Keratinocyte (primary cell): Measurements from ENCODE around the gene GPR32. TPM values are rescaled to one million over a fixed set of nuclear protein-coding genes. Genes with fewer than 3 reads are reported as not detected.

ENCODE experiments used
- DNase-seq: peaks from one replicate; pipeline ENCODE4 v3.0.0-alpha.2; 2011; ENCODE audit warnings: low read depth, missing footprints, low spot score
- FAIRE-seq: peaks from 2 replicates; lab custom pipeline; 2011; peaks lifted over from hg19 to GRCh38; lab: Jason Lieb, UNC
- H2AFZ ChIP-seq: 2 replicates; pipeline ENCODE4 v1.6.0; 2012; ENCODE audit warnings: low read length, control low read depth, inconsistent platforms; ENCODE audit not compliant: control insufficient read depth
- H3K27ac ChIP-seq: 2 replicates; pipeline ENCODE4 v1.5.1; 2011; ENCODE audit warnings: low read length; ENCODE audit not compliant: control insufficient read depth, insufficient read depth
- H3K27me3 ChIP-seq: 3 replicates; pipeline ENCODE4 v1.6.0; 2011; ENCODE audit warnings: low read length; ENCODE audit not compliant: control insufficient read depth, insufficient read depth; ENCODE audit errors: extremely low read depth
- H3K36me3 ChIP-seq, 2 experiments: 2 replicates in 1 of 2; 3 replicates in 1 of 2; pipeline ENCODE4 v1.5.1; 2011; ENCODE audit warnings: low read length in 2 of 2, mild to moderate bottlenecking in 1 of 2; ENCODE audit not compliant: control insufficient read depth in 2 of 2, insufficient read depth in 2 of 2; ENCODE audit errors: extremely low read depth in 1 of 2
- H3K4me1 ChIP-seq: 3 replicates; pipeline ENCODE4 v1.5.1; 2011; ENCODE audit warnings: low read length; ENCODE audit not compliant: control insufficient read depth, insufficient read depth; ENCODE audit errors: extremely low read depth
- H3K4me2 ChIP-seq: 3 replicates; pipeline ENCODE4 v1.6.0; 2011; ENCODE audit warnings: low read depth, low read length; ENCODE audit not compliant: control insufficient read depth, insufficient read depth; ENCODE audit errors: extremely low read depth
- H3K4me3 ChIP-seq, 3 experiments: fragments of 200-600 bp in 1 of 3; sonication (generic) in 1 of 3; 2 replicates in 2 of 3; 3 replicates in 1 of 3; pipeline ENCODE4 v1.5.1; 2011 to 2016; ENCODE audit warnings: low read length in 3 of 3, mild to moderate bottlenecking in 3 of 3, control low read depth in 2 of 3, inconsistent platforms in 1 of 3, low read depth in 1 of 3, mixed read lengths in 1 of 3, mixed run types in 1 of 3, moderate library complexity in 1 of 3; ENCODE audit not compliant: control insufficient read depth in 2 of 3, insufficient read depth in 2 of 3; ENCODE audit errors: extremely low read depth in 1 of 3
- H3K79me2 ChIP-seq: 2 replicates; pipeline ENCODE4 v1.6.0; 2012; ENCODE audit warnings: low read length; ENCODE audit not compliant: control insufficient read depth, insufficient read depth
- H3K9ac ChIP-seq: 3 replicates; pipeline ENCODE4 v1.6.0; 2011; ENCODE audit warnings: low read length; ENCODE audit not compliant: control insufficient read depth, insufficient read depth; ENCODE audit errors: extremely low read depth
- H3K9me1 ChIP-seq: 3 replicates; pipeline ENCODE4 v1.6.0; 2011; ENCODE audit warnings: low read length; ENCODE audit not compliant: control insufficient read depth, insufficient read depth; ENCODE audit errors: extremely low read depth
- H3K9me3 ChIP-seq: 2 replicates; pipeline ENCODE4 v1.5.1; 2012; ENCODE audit warnings: low read depth, low read length; ENCODE audit not compliant: control insufficient read depth
- H4K20me1 ChIP-seq: 3 replicates; pipeline ENCODE4 v1.6.0; 2011; ENCODE audit warnings: low read length; ENCODE audit not compliant: control insufficient read depth, insufficient read depth; ENCODE audit errors: extremely low read depth
- EZH2 ChIP-seq: IDR thresholded peaks from one replicate; pipeline ENCODE4 v1.6.1; 2012; ENCODE audit warnings: inconsistent platforms, mild to moderate bottlenecking, low read length, moderate library complexity
- dilution Hi-C: fragments of 300-500 bp; cut with MboI; formaldehyde crosslinking; loops from one replicate; pipeline ENCODE4 v1.7.0; 2020; ENCODE audit warnings: low sequenced_read_pairs; ENCODE audit not compliant: extremely low pct_ligation_motif_present
- polyA plus RNA-seq, 5 experiments: library from polyadenylated mRNA; depleted of rRNA in 3 of 5; stranded (reverse) in 3 of 5; stranded (forward) in 1 of 5; unstranded in 1 of 5; fragments of >200 nt; gene quantifications; 1 replicate in 1 of 5; 2 replicates in 3 of 5; 3 replicates in 1 of 5; pipeline versions ENCODE4 v1.2.1 to v1.2.3, GENCODE V29; 2011 to 2012; ENCODE audit warnings: missing spikeins in 2 of 5, low read depth in 1 of 5, low replicate concordance in 1 of 5
- TF ChIP-seq, protein P1 (sequence below), 3 experiments: IDR thresholded peaks in 1 of 3; conservative IDR thresholded peaks in 1 of 3; optimal IDR thresholded peaks in 1 of 3; 2 replicates in 2 of 3; 3 replicates in 1 of 3; pipeline versions ENCODE3 to v1.5.1; 2011; ENCODE audit warnings: low read length in 3 of 3, mild to moderate bottlenecking in 3 of 3, moderate library complexity in 2 of 3, control low read depth in 1 of 3, inconsistent platforms in 1 of 3; ENCODE audit not compliant: insufficient read depth in 2 of 3; ENCODE audit errors: extremely low read depth in 1 of 3

The GPR32 gene
- polyA plus RNA-seq, 1 donor (not counting 4 experiments of a cell fraction or from before 2014, with no cell fraction given): not detected

DNA sequence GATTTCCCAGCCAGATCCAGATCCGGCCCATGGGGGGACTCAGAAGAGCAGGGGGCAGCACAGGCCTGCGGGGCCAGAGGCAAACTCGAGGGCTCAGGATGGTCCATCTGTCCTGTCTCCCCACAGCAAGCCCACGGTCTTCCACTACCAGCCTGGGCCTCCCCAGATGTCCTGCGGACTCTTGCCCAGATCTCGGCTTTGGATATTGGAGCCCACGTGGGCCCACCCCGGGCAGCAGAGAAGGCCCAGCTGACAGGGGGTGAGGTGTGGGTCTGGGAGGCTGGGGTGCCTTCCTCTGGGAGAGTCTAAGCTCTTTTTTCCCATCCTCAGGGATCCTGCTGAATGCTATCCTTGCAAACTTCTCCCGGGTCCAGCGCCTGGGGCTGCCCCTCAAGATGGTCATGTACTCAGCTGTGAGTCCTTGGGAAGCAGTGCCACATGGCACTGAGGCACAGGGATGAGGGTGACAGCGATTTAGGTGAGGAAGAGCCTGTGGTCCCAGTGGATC lies 23.3 kb downstream of the GPR32 start:
- H3K9ac ChIP-seq: no peak overlapping the region
- no peak overlapping the region for H3K4me3 ChIP-seq
- DNase-seq (no peak), FAIRE-seq (no peak)
- H3K4me1 ChIP-seq: no peaks in the 10 kb centered on the region
- H3K36me3 ChIP-seq: peaks cover 17 to 23% of the 10 kb centered on the region in 2 experiments
- H4K20me1 ChIP-seq: peaks cover 27% of the 10 kb centered on the region
- H3K79me2 ChIP-seq: peaks cover 9% of the 10 kb centered on the region
- no peak overlapping the region for H2AFZ ChIP-seq
- no peaks in the 10 kb centered on the region for H3K9me1 ChIP-seq
- H3K4me2 ChIP-seq: no peak overlapping the region
- TF ChIP-seq, protein P1, sequence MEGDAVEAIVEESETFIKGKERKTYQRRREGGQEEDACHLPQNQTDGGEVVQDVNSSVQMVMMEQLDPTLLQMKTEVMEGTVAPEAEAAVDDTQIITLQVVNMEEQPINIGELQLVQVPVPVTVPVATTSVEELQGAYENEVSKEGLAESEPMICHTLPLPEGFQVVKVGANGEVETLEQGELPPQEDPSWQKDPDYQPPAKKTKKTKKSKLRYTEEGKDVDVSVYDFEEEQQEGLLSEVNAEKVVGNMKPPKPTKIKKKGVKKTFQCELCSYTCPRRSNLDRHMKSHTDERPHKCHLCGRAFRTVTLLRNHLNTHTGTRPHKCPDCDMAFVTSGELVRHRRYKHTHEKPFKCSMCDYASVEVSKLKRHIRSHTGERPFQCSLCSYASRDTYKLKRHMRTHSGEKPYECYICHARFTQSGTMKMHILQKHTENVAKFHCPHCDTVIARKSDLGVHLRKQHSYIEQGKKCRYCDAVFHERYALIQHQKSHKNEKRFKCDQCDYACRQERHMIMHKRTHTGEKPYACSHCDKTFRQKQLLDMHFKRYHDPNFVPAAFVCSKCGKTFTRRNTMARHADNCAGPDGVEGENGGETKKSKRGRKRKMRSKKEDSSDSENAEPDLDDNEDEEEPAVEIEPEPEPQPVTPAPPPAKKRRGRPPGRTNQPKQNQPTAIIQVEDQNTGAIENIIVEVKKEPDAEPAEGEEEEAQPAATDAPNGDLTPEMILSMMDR (optimal IDR thresholded peaks at IDR 0.05 in 1 of 3, IDR thresholded peaks at IDR 0.05 in 1 of 3, conservative IDR thresholded peaks at IDR 0.05 in 1 of 3; ENCODE audit: extremely low read depth in 1 of 3, insufficient read depth in 2 of 3, low read length in 3 of 3): no peak
- TF ChIP-seq EZH2: no peak
- H3K9me3 ChIP-seq: no peaks in the 10 kb centered on the region
- H3K27ac ChIP-seq: no peak overlapping the region
- no peaks in the 10 kb centered on the region for H3K27me3 ChIP-seq
- dilution Hi-C loops: no loop called here

DNA sequence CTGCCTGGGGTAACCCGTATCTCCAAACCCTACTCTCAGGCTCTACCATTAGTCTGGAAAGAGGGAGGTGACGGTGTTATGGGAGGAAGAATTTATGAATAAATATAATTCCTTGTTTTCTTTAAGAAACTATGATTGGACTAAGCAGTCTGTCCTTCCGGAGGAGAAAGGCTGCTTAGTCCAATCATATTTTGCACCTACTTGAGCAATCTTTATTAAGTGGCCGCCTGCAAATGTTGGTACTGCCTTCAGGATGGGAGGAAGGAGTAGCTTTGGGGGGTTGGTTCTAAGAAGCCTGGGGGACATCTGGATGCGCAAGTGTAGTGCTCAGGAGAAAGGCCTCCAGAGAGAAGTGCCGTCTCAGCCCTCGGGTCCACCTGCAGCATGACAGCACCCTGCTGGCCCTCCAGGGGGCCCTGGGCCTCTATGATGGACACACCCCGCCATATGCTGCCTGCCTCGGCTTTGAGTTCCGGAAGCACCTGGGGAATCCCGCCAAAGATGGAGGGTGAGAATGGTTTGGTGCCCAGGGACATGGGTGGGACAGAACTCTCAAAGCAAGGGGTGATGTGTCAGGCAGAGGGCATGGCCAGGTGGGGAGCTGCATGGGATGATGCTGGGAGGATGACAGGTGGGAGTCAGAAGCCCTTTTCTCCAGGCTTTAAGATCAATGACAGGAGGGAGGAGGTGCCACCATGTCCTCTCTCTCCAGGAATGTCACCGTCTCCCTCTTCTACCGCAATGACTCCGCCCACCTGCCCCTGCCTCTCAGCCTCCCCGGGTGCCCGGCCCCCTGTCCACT lies 24.0 kb downstream of the GPR32 start:
- Histone ChIP-seq H3K4me2 (no peak overlapping the region), H4K20me1 (peaks cover 30% of the 10 kb centered on the region), H3K27me3 (no peaks in the 10 kb centered on the region), H3K9me3 (no peaks in the 10 kb centered on the region), H3K79me2 (peaks cover 14% of the 10 kb centered on the region), H3K9me1 (no peaks in the 10 kb centered on the region), H3K4me3 (no peak overlapping the region), H3K27ac (no peak overlapping the region), H2AFZ (no peak overlapping the region), H3K36me3 (peaks cover 19 to 25% of the 10 kb centered on the region in 2 experiments), H3K9ac (no peak overlapping the region), H3K4me1 (no peaks in the 10 kb centered on the region)
- no peak for DNase-seq
- no peak for TF ChIP-seq EZH2
- TF ChIP-seq, protein P1 (optimal IDR thresholded peaks at IDR 0.05 in 1 of 3, IDR thresholded peaks at IDR 0.05 in 1 of 3, conservative IDR thresholded peaks at IDR 0.05 in 1 of 3; ENCODE audit: extremely low read depth in 1 of 3, insufficient read depth in 2 of 3, low read length in 3 of 3): peak; percentile 24 to 31 (median 25)
- no peak for FAIRE-seq
- dilution Hi-C loops: no loop called here
